Endothelial cell of umbilical vein (primary cell): Measurements from ENCODE around the gene EPN3. TPM values are rescaled to one million over a fixed set of nuclear protein-coding genes. Genes with fewer than 3 reads are reported as not detected.

Source experiments
- BruUV-seq: library from RNA; stranded (reverse); fragments of 400-500 nt; replicated peaks from 2 replicates; lab custom pipeline; 2021; lab: Mats Ljungman, UMichigan
- CTCF ChIA-PET: fragments of 300-600, 350-600 bp; sonication (Branson Sonifier 250); formaldehyde crosslinking; loops from one replicate; lab custom pipeline; 2021; ENCODE audit warnings: antibody characterized with exemption, inconsistent platforms; lab: Charles Lee
- POLR2A ChIA-PET: fragments of 300-600, 350-600 bp; sonication (Branson Sonifier 250); formaldehyde crosslinking; loops from one replicate; lab custom pipeline; 2021; ENCODE audit warnings: antibody characterized with exemption, inconsistent platforms; lab: Charles Lee
- DNase-seq: peaks from one replicate; pipeline ENCODE4 v3.0.0-alpha.2; 2011; ENCODE audit warnings: low read depth, low spot score
- FAIRE-seq: peaks from 2 replicates; lab custom pipeline; 2011; peaks lifted over from hg19 to GRCh38; lab: Jason Lieb, UNC
- H2AFZ ChIP-seq: 2 replicates; pipeline ENCODE4 v1.6.0; 2012; ENCODE audit warnings: low read depth, low read length, control low read depth, inconsistent platforms
- H3K27ac ChIP-seq: 2 replicates; pipeline ENCODE4 v1.5.1; 2011; ENCODE audit warnings: low read depth, mild to moderate bottlenecking, control low read depth, low read length, moderate library complexity; ENCODE audit not compliant: insufficient read depth
- H3K27me3 ChIP-seq, 2 experiments: 2 replicates each; pipeline versions ENCODE4 v1.6.0 to v1.6.1; 2011; ENCODE audit warnings: low read length in 2 of 2, mixed read lengths in 1 of 2; ENCODE audit not compliant: control insufficient read depth in 2 of 2, insufficient read depth in 2 of 2
- H3K36me3 ChIP-seq, 2 experiments: 2 replicates in 1 of 2; 3 replicates in 1 of 2; pipeline ENCODE4 v1.5.1; 2011; ENCODE audit warnings: low read length in 2 of 2, mild to moderate bottlenecking in 1 of 2, moderate library complexity in 1 of 2; ENCODE audit not compliant: control insufficient read depth in 2 of 2, insufficient read depth in 2 of 2; ENCODE audit errors: extremely low read depth in 1 of 2
- H3K4me1 ChIP-seq: 3 replicates; pipeline ENCODE4 v1.5.1; 2011; ENCODE audit warnings: mild to moderate bottlenecking, low read length; ENCODE audit not compliant: control insufficient read depth, insufficient read depth; ENCODE audit errors: extremely low read depth
- H3K4me2 ChIP-seq: 2 replicates; pipeline ENCODE4 v1.6.1; 2011; ENCODE audit warnings: low read length, control low read depth, mixed read lengths; ENCODE audit not compliant: insufficient read depth
- H3K4me3 ChIP-seq, 3 experiments: fragments of 200-600 bp in 1 of 3; sonication (generic), shearing (Covaris generic) in 1 of 3; replicated peaks in 1 of 3; 2 replicates each; pipeline ENCODE4 v1.5.1; 2011 to 2016; ENCODE audit warnings: control low read depth in 3 of 3, low read length in 3 of 3, mild to moderate bottlenecking in 2 of 3, inconsistent platforms in 1 of 3, low read depth in 1 of 3, moderate library complexity in 1 of 3; ENCODE audit not compliant: insufficient read depth in 1 of 3
- H3K79me2 ChIP-seq: 2 replicates; pipeline ENCODE4 v1.6.0; 2012; ENCODE audit warnings: low read length, inconsistent platforms; ENCODE audit not compliant: control insufficient read depth, insufficient read depth
- H3K9ac ChIP-seq: replicated peaks from 2 replicates; pipeline ENCODE3; 2011; ENCODE audit warnings: low read length, control low read depth; ENCODE audit not compliant: insufficient read depth; ENCODE audit errors: extremely low read depth
- H3K9me1 ChIP-seq: replicated peaks from 3 replicates; pipeline ENCODE4 v1.6.0; 2011; ENCODE audit warnings: mild to moderate bottlenecking, low read length; ENCODE audit not compliant: control insufficient read depth, insufficient read depth; ENCODE audit errors: extremely low read depth
- H3K9me3 ChIP-seq: replicated peaks from 2 replicates; pipeline ENCODE4 v1.5.1; 2012; ENCODE audit warnings: low read length, inconsistent platforms; ENCODE audit not compliant: control insufficient read depth, insufficient read depth
- H4K20me1 ChIP-seq: replicated peaks from 2 replicates; pipeline ENCODE3; 2011; ENCODE audit warnings: mild to moderate bottlenecking, low read length; ENCODE audit not compliant: control insufficient read depth, insufficient read depth; ENCODE audit errors: extremely low read depth
- CTCF ChIP-seq, 2 donors: IDR thresholded peaks; 1 replicate in 1 of 2; 2 replicates in 1 of 2; pipeline ENCODE4 v1.5.1; 2011; ENCODE audit warnings: low read length in 2 of 2, mild to moderate bottlenecking in 2 of 2, moderate library complexity in 2 of 2, control low read depth in 1 of 2, inconsistent platforms in 1 of 2, low read depth in 1 of 2; ENCODE audit not compliant: insufficient read depth in 1 of 2; ENCODE audit errors: extremely low read depth in 1 of 2
- EZH2 ChIP-seq: IDR thresholded peaks from 2 replicates; pipeline ENCODE4 v1.6.1; 2012; ENCODE audit warnings: borderline replicate concordance, low read depth, mild to moderate bottlenecking, moderate library complexity, low read length, inconsistent platforms; ENCODE audit not compliant: severe bottlenecking
- FOS ChIP-seq: IDR thresholded peaks from 2 replicates; pipeline ENCODE4 v1.6.1; 2011; ENCODE audit warnings: mild to moderate bottlenecking, low read length, moderate library complexity, borderline replicate concordance; ENCODE audit not compliant: insufficient read depth
- GATA2 ChIP-seq: IDR thresholded peaks from 2 replicates; pipeline ENCODE4 v1.7.0; 2011; ENCODE audit warnings: low read depth, mild to moderate bottlenecking, moderate library complexity, mixed read lengths, low read length; ENCODE audit not compliant: insufficient read length, insufficient read depth
- JUN ChIP-seq: IDR thresholded peaks from 2 replicates; pipeline ENCODE4 v1.6.1; 2011; ENCODE audit warnings: borderline replicate concordance, low read depth; ENCODE audit not compliant: insufficient read length, insufficient read depth
- MAX ChIP-seq: IDR thresholded peaks from 2 replicates; pipeline ENCODE4 v1.6.1; 2011; ENCODE audit not compliant: insufficient read depth, insufficient read length
- MYC ChIP-seq: IDR thresholded peaks from one replicate; pipeline ENCODE4 v1.6.1; 2011; ENCODE audit warnings: mild to moderate bottlenecking, low read depth, low read length
- POLR2A ChIP-seq: IDR thresholded peaks from 2 replicates; pipeline ENCODE4 v1.6.1; 2012; ENCODE audit warnings: low read depth, mild to moderate bottlenecking, control low read depth, low read length
- POLR2AphosphoS5 ChIP-seq: IDR thresholded peaks from 2 replicates; pipeline ENCODE4 v1.6.1; 2012; ENCODE audit warnings: low read depth, mild to moderate bottlenecking, control low read depth, low read length, moderate library complexity; ENCODE audit not compliant: insufficient read depth
- dilution Hi-C: fragments of 300-500 bp; cut with MboI; formaldehyde crosslinking; loops from one replicate; pipeline ENCODE4 v1.15.0; 2019; ENCODE audit warnings: low sequenced_read_pairs; ENCODE audit not compliant: extremely low pct_ligation_motif_present
- intact Hi-C: fragments of 100-400 bp; cut with micrococcal nuclease; formaldehyde crosslinking; loops from one replicate; pipeline ENCODE4 v1.10.0; 2022
- polyA plus RNA-seq, 4 experiments: library from polyadenylated mRNA; depleted of rRNA in 3 of 4; stranded (reverse) in 3 of 4; unstranded in 1 of 4; fragments of >200 nt; gene quantifications; 2 replicates each; pipeline versions ENCODE4 v1.2.1 to v1.2.3, GENCODE V29; 2011 to 2012; ENCODE audit warnings: missing spikeins in 1 of 4
- total RNA-seq: library from RNA; stranded (reverse); gene quantifications from 2 replicates; pipeline ENCODE4 v1.2.3, GENCODE V29; 2021

EPN3 gene
- total and polyA plus RNA-seq, 2 donors (not counting 3 experiments of a cell fraction or from before 2014, with no cell fraction given), result not detected

DNA sequence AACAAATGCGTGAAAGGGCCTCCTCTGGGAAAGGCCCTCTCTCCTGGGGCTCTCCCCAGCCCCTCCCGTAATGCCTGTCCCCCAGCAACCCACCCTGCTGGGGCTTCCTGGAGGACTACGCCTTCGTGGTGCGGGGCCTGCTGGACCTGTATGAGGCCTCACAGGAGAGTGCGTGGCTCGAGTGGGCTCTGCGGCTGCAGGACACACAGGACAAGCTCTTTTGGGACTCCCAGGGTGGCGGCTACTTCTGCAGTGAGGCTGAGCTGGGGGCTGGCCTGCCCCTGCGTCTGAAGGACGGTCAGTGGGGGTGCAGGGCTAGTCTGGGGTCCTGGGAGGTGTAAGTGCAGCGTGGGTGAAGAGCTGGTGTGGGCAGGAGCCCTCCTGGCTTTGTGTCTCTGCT, 19.3 kb downstream of the EPN3 start:
- intact Hi-C loops, result loop anchor here (1.0 kb wide), 1 partner anchor 129 kb away; no protein-coding TSS in a partner anchor

GRCh38 chr17:50554201-50554600, 21.7 kb downstream of the EPN3 start:
- ChIA-PET CTCF (interaction anchor here (0.6 kb wide), 1 partner anchor 70 kb away, joined by 3 read pairs; no protein-coding TSS in a partner anchor), POLR2A (no interaction called here)
- Histone ChIP-seq H3K36me3 (peaks cover 0 to 5% of the 10 kb centered on the region in 2 experiments), H3K27me3 (peaks cover 9 to 14% of the 10 kb centered on the region in 2 experiments), H2AFZ (no peak overlapping the region), H3K79me2 (no peaks in the 10 kb centered on the region), H3K4me1 (no peaks in the 10 kb centered on the region), H4K20me1 (no peaks in the 10 kb centered on the region), H3K9ac (no peak overlapping the region), H3K9me1 (no peaks in the 10 kb centered on the region), H3K4me2 (no peak overlapping the region), H3K4me3 (no peak overlapping the region), H3K27ac (no peak overlapping the region), H3K9me3 (no peaks in the 10 kb centered on the region)
- DNase-seq, result no peak
- TF ChIP-seq EZH2 (no peak), MAX (no peak), GATA2 (no peak), CTCF (IDR thresholded peaks at IDR 0.05; ENCODE audit: extremely low read depth in 1 of 2, insufficient read depth in 1 of 2, low read depth in 1 of 2, low read length in 2 of 2) (no peak), FOS (no peak), POLR2A (no peak), POLR2AphosphoS5 (no peak), MYC (no peak), JUN (no peak)
- dilution Hi-C loops (no loop called here), intact Hi-C loops (no loop called here)
- no TSS peak for BruUV-seq
- no peak for FAIRE-seq

More for the DNA sequence above, 19.3 kb downstream of the EPN3 start:
- peaks cover 0 to 5% of the 10 kb centered on the region in 2 experiments for H3K36me3 ChIP-seq
- no peaks in the 10 kb centered on the region for H3K79me2 ChIP-seq
- FAIRE-seq (no peak), DNase-seq (no peak)
- H4K20me1 ChIP-seq, result no peaks in the 10 kb centered on the region
- H3K9me1 ChIP-seq, result no peaks in the 10 kb centered on the region
- ChIA-PET POLR2A (no interaction called here), CTCF (interaction anchor here (0.7 to 8.4 kb wide), 6 partner anchors 12 to 142 kb away, joined by 3 to 398 read pairs (median 6); no protein-coding TSS in a partner anchor)
- H3K9me3 ChIP-seq, result no peaks in the 10 kb centered on the region
- no TSS peak for BruUV-seq
- H3K4me1 ChIP-seq, result peaks cover 7% of the 10 kb centered on the region
- no peak overlapping the region for H3K4me3 ChIP-seq
- no peak overlapping the region for H3K4me2 ChIP-seq
- H2AFZ ChIP-seq, result no peak overlapping the region
- H3K27ac ChIP-seq, result no peak overlapping the region
- no peak for TF ChIP-seq JUN
- TF ChIP-seq POLR2A, result no peak
- TF ChIP-seq FOS, result no peak
- no peak for TF ChIP-seq POLR2AphosphoS5
- no peak for TF ChIP-seq MYC
- no peak overlapping the region for H3K9ac ChIP-seq
- dilution Hi-C loops, result no loop called here
- H3K27me3 ChIP-seq, result no peaks in the 10 kb centered on the region
